DOHH2 (cell line): ENCODE measurements around the gene KRT17.

Experiments
- CTCF ChIP-seq: fragments of 200-600 bp; sonication (generic); IDR thresholded peaks from one replicate; pipeline ENCODE4 v1.5.1; 2014; ENCODE audit warnings: antibody characterized with exemption, mild to moderate bottlenecking, low read depth, low read length; ENCODE audit not compliant: poor library complexity, severe bottlenecking
- EZH2phosphoT487 ChIP-seq: fragments of 200-600 bp; sonication (generic); IDR thresholded peaks from 2 replicates; pipeline ENCODE4 v1.6.1; 2017; ENCODE audit warnings: borderline replicate concordance, mild to moderate bottlenecking, antibody characterized with exemption, low read length, moderate library complexity, mixed read lengths

GRCh38 chr17:41594363-41594915, 29.9 kb downstream of the KRT17 start:
- no peak for TF ChIP-seq CTCF
- TF ChIP-seq EZH2phosphoT487: no peak
